GM12878 (cell line): ENCODE results near the gene CACNA1I. TPM values are rescaled to one million over a fixed set of nuclear protein-coding genes. Genes with fewer than 3 reads are reported as not detected.

Experiments used
- ATAC-seq: fragments of 200-7000 bp; cut with Tn5 transposase; 3 replicates; pipeline ENCODE4 v1.9.1; 2020; ENCODE audit warnings: mild to moderate bottlenecking, moderate library complexity
- BruUV-seq: library from RNA; stranded (reverse); fragments of 400-500 nt; replicated peaks from 2 replicates; lab custom pipeline; 2021; lab: Mats Ljungman, UMichigan
- CTCF ChIA-PET: fragments of 300-600 bp; sonication (Branson Sonifier 250); formaldehyde crosslinking; extraction: SDS; loops from one replicate; lab custom pipeline; 2021; ENCODE audit warnings: inconsistent platforms; lab: Yijun Ruan, JAX
- POLR2A ChIA-PET: fragments of 350-600 bp; formaldehyde crosslinking; extraction: SDS; loops from one replicate; lab custom pipeline; 2021; ENCODE audit warnings: inconsistent platforms; lab: Charles Lee
- RAD21 ChIA-PET: fragments of 300-600 bp; sonication (Branson Sonifier 250); formaldehyde crosslinking; loops from one replicate; lab custom pipeline; 2023; ENCODE audit warnings: antibody characterized with exemption; ENCODE audit not compliant: unreplicated experiment; lab: Charles Lee
- SMC1A ChIA-PET: fragments of 300-600 bp; sonication (Branson Sonifier 250); formaldehyde crosslinking; loops from one replicate; lab custom pipeline; 2023; ENCODE audit not compliant: unreplicated experiment, uncharacterized antibody; lab: Charles Lee
- DNase-seq: peaks from one replicate; pipeline ENCODE4 v3.0.0-alpha.2; 2011; ENCODE audit warnings: low read depth, low spot score
- FAIRE-seq: peaks from 3 replicates; lab custom pipeline; 2011; peaks lifted over from hg19 to GRCh38; lab: Jason Lieb, UNC
- H2AFZ ChIP-seq: 2 replicates; pipeline ENCODE4 v1.6.0; 2011; ENCODE audit warnings: low read depth, low read length, control low read depth; ENCODE audit not compliant: control insufficient read depth
- H3K27ac ChIP-seq: 2 replicates; pipeline ENCODE4 v1.5.1; 2011; ENCODE audit warnings: control low read depth; ENCODE audit not compliant: control insufficient read depth, insufficient read depth
- H3K27me3 ChIP-seq, 2 experiments: replicated peaks in 1 of 2; 2 replicates each; pipeline versions ENCODE4 v1.6.0 to v1.6.1; 2011; ENCODE audit warnings: low read length in 1 of 2; ENCODE audit not compliant: control insufficient read depth in 2 of 2, insufficient read depth in 2 of 2
- H3K36me3 ChIP-seq, 2 experiments: 2 replicates each; pipeline ENCODE4 v1.5.1; 2011; ENCODE audit warnings: low read length in 1 of 2; ENCODE audit not compliant: control insufficient read depth in 2 of 2, insufficient read depth in 2 of 2
- H3K4me1 ChIP-seq: 2 replicates; pipeline ENCODE4 v1.6.1; 2011; ENCODE audit warnings: mild to moderate bottlenecking, low read length, moderate library complexity, mixed read lengths; ENCODE audit not compliant: control insufficient read depth, insufficient read depth
- H3K4me2 ChIP-seq: 2 replicates; pipeline ENCODE4 v1.6.0; 2011; ENCODE audit warnings: control low read depth; ENCODE audit not compliant: control insufficient read depth, insufficient read depth
- H3K4me3 ChIP-seq: fragments of 200-600 bp; sonication (generic); 2 replicates; pipeline ENCODE4 v1.5.1; 2016
- H3K79me2 ChIP-seq: 2 replicates; pipeline ENCODE4 v1.6.0; 2011; ENCODE audit warnings: low read length; ENCODE audit not compliant: control insufficient read depth, insufficient read depth
- H3K9ac ChIP-seq: 2 replicates; pipeline ENCODE4 v1.8.0; 2011; ENCODE audit warnings: low read length, control low read depth, mixed read lengths; ENCODE audit not compliant: control insufficient read depth, insufficient read depth
- H3K9me3 ChIP-seq: replicated peaks from 3 replicates; pipeline ENCODE4 v1.5.1; 2011; ENCODE audit warnings: mild to moderate bottlenecking, low read length; ENCODE audit not compliant: control insufficient read depth, insufficient read depth
- H4K20me1 ChIP-seq: 2 replicates; pipeline ENCODE4 v1.6.0; 2011; ENCODE audit not compliant: control insufficient read depth, insufficient read depth
- DPF2 ChIP-seq: fragments of 450-650 bp; IDR thresholded peaks from 2 replicates; pipeline ENCODE4 v1.6.1; 2017; ENCODE audit warnings: mild to moderate bottlenecking
- E2F4 ChIP-seq: IDR thresholded peaks from 2 replicates; pipeline ENCODE4 v1.6.1; 2012; ENCODE audit warnings: low read depth, low read length, improper control_type of control experiment
- KLF5 ChIP-seq: fragments of 450-650 bp; IDR thresholded peaks from 2 replicates; pipeline ENCODE4 v1.6.1; 2014; ENCODE audit warnings: mild to moderate bottlenecking; ENCODE audit not compliant: partially characterized antibody
- MXI1 ChIP-seq: fragments of 150-350 bp; IDR thresholded peaks from 2 replicates; pipeline ENCODE4 v1.6.1; 2011; ENCODE audit warnings: low read depth, mild to moderate bottlenecking, inconsistent platforms, low read length, improper control_type of control experiment
- NFXL1 ChIP-seq: fragments of 450-650 bp; IDR thresholded peaks from 2 replicates; pipeline ENCODE4 v1.6.1; 2017; ENCODE audit warnings: antibody characterized with exemption, mild to moderate bottlenecking, borderline replicate concordance
- POLR2AphosphoS5 ChIP-seq: IDR thresholded peaks from 2 replicates; pipeline ENCODE4 v1.6.1; 2011; ENCODE audit warnings: mild to moderate bottlenecking, low read length, inconsistent platforms
- SMC3 ChIP-seq: IDR thresholded peaks from 2 replicates; pipeline ENCODE4 v1.6.1; 2011; ENCODE audit warnings: low read length, improper control_type of control experiment, borderline replicate concordance
- SP1 ChIP-seq: IDR thresholded peaks from one replicate; pipeline ENCODE4 v1.6.1; 2011; ENCODE audit warnings: low read depth, low read length
- ZNF24 ChIP-seq: fragments of 450-650 bp; IDR thresholded peaks from 2 replicates; pipeline ENCODE4 v1.6.1; 2017; ENCODE audit warnings: antibody characterized with exemption, mild to moderate bottlenecking
- ZNF592 ChIP-seq: fragments of 450-650 bp; IDR thresholded peaks from 2 replicates; pipeline ENCODE4 v1.6.1; 2017; ENCODE audit warnings: mild to moderate bottlenecking, moderate library complexity
- WGBS: methylation state at CpG from one replicate; pipeline ENCODE4 v1.1.6; 2016; ENCODE audit warnings: low lambda C conversion rate; ENCODE audit not compliant: insufficient replicate concordance, insufficient coverage; ENCODE audit errors: missing lambda C conversion rate; 5-methylcytosine and 5-hydroxymethylcytosine counted together
- in situ Hi-C: fragments of 300-500 bp; cut with MboI; formaldehyde crosslinking; loops from 9 replicates; pipeline ENCODE4 v1.14.3; 2018; ENCODE audit warnings: mixed read lengths
- intact Hi-C: fragments of 100-400 bp; cut with micrococcal nuclease; formaldehyde crosslinking; loops from one replicate; pipeline ENCODE4 v1.14.2; 2022; ENCODE audit not compliant: unreplicated experiment
- polyA plus RNA-seq, 11 experiments: library from polyadenylated mRNA; depleted of rRNA in 4 of 11; unstranded in 6 of 11; stranded (reverse) in 5 of 11; fragments of >200 nt; fragmentation: Nextera tagmentation in 4 of 11; fragmentation: Illumina TruSeq in 1 of 11; extraction: Ambion mirVana in 4 of 11; extraction: Trizol in 1 of 11; gene quantifications; 1 replicate in 1 of 11; 2 replicates in 10 of 11; pipeline versions ENCODE4 v1.2.1 to v1.2.3, GENCODE V29; 2011 to 2016; ENCODE audit warnings: inconsistent platforms in 2 of 11, missing spikeins in 2 of 11, low read depth in 1 of 11
- total RNA-seq, 4 experiments: library from RNA; depleted of rRNA in 3 of 4; stranded (reverse); fragments of >200 nt in 3 of 4; fragmentation: Illumina TruSeq in 1 of 4; extraction: Trizol in 1 of 4; gene quantifications; 2 replicates each; pipeline versions ENCODE4 v1.2.1 to v1.2.3, GENCODE V29; 2013 to 2021

Gene CACNA1I
- total and polyA plus RNA-seq, 10 of the 15 experiments (the other 5 are each of a cell fraction or from before 2014, with no cell fraction given), result 0.01 to 0.03 TPM; not detected in 8

GRCh38 chr22:39727541-39727940, 157.0 kb downstream of the CACNA1I start:
- intact Hi-C loops (no loop called here), in situ Hi-C loops (no loop called here)
- no peaks in the 10 kb centered on the region for H3K36me3 ChIP-seq
- no peaks in the 10 kb centered on the region for H3K4me1 ChIP-seq
- BruUV-seq, result no TSS peak
- CTCF ChIA-PET, result no interaction called here
- 63% methylated on average over 15 of the region's 15 CpGs for WGBS
- no peak overlapping the region for H3K4me2 ChIP-seq
- H2AFZ ChIP-seq, result no peak overlapping the region
- peaks cover 1 to 5% of the 10 kb centered on the region in 2 experiments; a peak in 3 of 4 replicates for H3K27me3 ChIP-seq
- H3K4me3 ChIP-seq, result no peak overlapping the region
- H3K79me2 ChIP-seq, result no peaks in the 10 kb centered on the region
- POLR2A ChIA-PET, result no interaction called here
- no peak for DNase-seq
- TF ChIP-seq SP1 (no peak), DPF2 (no peak), SMC3 (no peak), NFXL1 (no peak), MXI1 (no peak), ZNF24 (no peak)
- H3K9me3 ChIP-seq, result no peaks in the 10 kb centered on the region; the same call in 2 of the 3 replicates
- no peak for ATAC-seq
- SMC1A ChIA-PET, result no interaction called here
- RAD21 ChIA-PET, result no interaction called here
- no peaks in the 10 kb centered on the region for H4K20me1 ChIP-seq
- H3K9ac ChIP-seq, result no peak overlapping the region
- H3K27ac ChIP-seq, result no peak overlapping the region
- no peak for FAIRE-seq

- WGBS, result 42% methylated on average over 12 of the region's 12 CpGs
- TF ChIP-seq E2F4, result no peak
- no peak for TF ChIP-seq POLR2AphosphoS5
- TF ChIP-seq KLF5, result no peak
- no peak for TF ChIP-seq ZNF592
- ChIA-PET SMC1A (no interaction called here), CTCF (no interaction called here), POLR2A (no interaction called here), RAD21 (no interaction called here)
- no peak overlapping the region for H2AFZ ChIP-seq
- ATAC-seq (no peak), FAIRE-seq (no peak), DNase-seq (no peak)
- no peaks in the 10 kb centered on the region for H3K4me1 ChIP-seq
- no peak overlapping the region for H3K4me3 ChIP-seq
- no peaks in the 10 kb centered on the region for H4K20me1 ChIP-seq
- no peaks in the 10 kb centered on the region for H3K36me3 ChIP-seq
- no peaks in the 10 kb centered on the region for H3K79me2 ChIP-seq
- H3K27ac ChIP-seq, result no peak overlapping the region
- no peak overlapping the region for H3K4me2 ChIP-seq
- H3K27me3 ChIP-seq, result peaks cover 1 to 5% of the 10 kb centered on the region in 2 experiments; a peak in 3 of 4 replicates
- no peak overlapping the region for H3K9ac ChIP-seq
- in situ Hi-C loops (no loop called here), intact Hi-C loops (no loop called here)
- no peaks in the 10 kb centered on the region; the same call in 2 of the 3 replicates for H3K9me3 ChIP-seq
- no TSS peak for BruUV-seq
These were observed 157.8 kb downstream of the CACNA1I start for GRCh38 chr22:39728236-39728860.
